OCI-LY7 (cell line): ENCODE results near the gene CNDP2. TPM values are rescaled to one million over a fixed set of nuclear protein-coding genes. Genes with fewer than 3 reads are reported as not detected.

Experiments used
- BruUV-seq: library from RNA; stranded (reverse); fragments of 400-500 nt; replicated peaks from 2 replicates; lab custom pipeline; 2021; lab: Mats Ljungman, UMichigan
- CTCF ChIA-PET: fragments of 300-600 bp; sonication (Branson Sonifier 250); formaldehyde crosslinking; loops from one replicate; lab custom pipeline; 2022; ENCODE audit warnings: antibody characterized with exemption; ENCODE audit not compliant: unreplicated experiment; lab: Charles Lee
- POLR2A ChIA-PET: fragments of 300-600 bp; sonication (Branson Sonifier 250); formaldehyde crosslinking; loops from one replicate; lab custom pipeline; 2022; ENCODE audit warnings: antibody characterized with exemption; lab: Charles Lee
- DNase-seq: peaks from one replicate; pipeline ENCODE4 v3.0.0-alpha.2; 2015; ENCODE audit warnings: low spot score
- H2AFZ ChIP-seq: fragments of 200-600 bp; sonication (generic), shearing (Covaris generic); 2 replicates; pipeline ENCODE4 v1.6.1; 2014; ENCODE audit warnings: mild to moderate bottlenecking, antibody characterized with exemption, low read length, moderate library complexity
- H3K27ac ChIP-seq: fragments of 200-600 bp; sonication (generic); 2 replicates; pipeline ENCODE4 v1.5.1; 2014; ENCODE audit warnings: mixed run types, low read depth, mild to moderate bottlenecking, moderate library complexity, low read length, inconsistent platforms; ENCODE audit not compliant: poor library complexity, severe bottlenecking
- H3K36me3 ChIP-seq: fragments of 200-600 bp; sonication (generic); 2 replicates; pipeline ENCODE4 v1.6.1; 2014; ENCODE audit warnings: mild to moderate bottlenecking, antibody characterized with exemption, low read length, moderate library complexity, mixed read lengths; ENCODE audit not compliant: insufficient read depth
- H3K4me1 ChIP-seq: fragments of 200-600 bp; sonication (generic); 2 replicates; pipeline ENCODE4 v1.5.1; 2014; ENCODE audit warnings: mild to moderate bottlenecking, low read length; ENCODE audit not compliant: insufficient read depth, poor library complexity, severe bottlenecking
- H3K4me2 ChIP-seq: fragments of 200-600 bp; sonication (generic); 2 replicates; pipeline ENCODE4 v1.6.1; 2014; ENCODE audit warnings: mild to moderate bottlenecking, low read length
- H3K4me3 ChIP-seq: fragments of 200-600 bp; sonication (generic); 2 replicates; pipeline ENCODE4 v1.5.1; 2014; ENCODE audit warnings: mild to moderate bottlenecking, low read depth, low read length; ENCODE audit not compliant: poor library complexity, severe bottlenecking
- H3K79me2 ChIP-seq: fragments of 200-600 bp; sonication (generic); 2 replicates; pipeline ENCODE4 v1.6.1; 2016; ENCODE audit warnings: low read depth, mild to moderate bottlenecking, low read length, moderate library complexity, mixed read lengths; ENCODE audit not compliant: insufficient read depth
- H3K9me2 ChIP-seq: fragments of 200-600 bp; sonication (generic); 2 replicates; pipeline ENCODE4 v1.6.1; 2016; ENCODE audit warnings: mild to moderate bottlenecking, low read length, mixed read lengths; ENCODE audit not compliant: insufficient read depth
- H3K9me3 ChIP-seq: fragments of 200-600 bp; sonication (generic); 2 replicates; pipeline ENCODE4 v1.6.1; 2014; ENCODE audit warnings: mild to moderate bottlenecking, mixed run types, low read length, mixed read lengths
- H4K20me1 ChIP-seq: fragments of 200-600 bp; sonication (generic); 2 replicates; pipeline ENCODE4 v1.6.1; 2014; ENCODE audit warnings: mild to moderate bottlenecking, antibody characterized with exemption, low read length, moderate library complexity, mixed read lengths; ENCODE audit not compliant: insufficient read depth
- CTCF ChIP-seq: fragments of 200-600 bp; sonication (generic); conservative IDR thresholded peaks from 2 replicates; pipeline ENCODE4 v1.5.1; 2014; ENCODE audit warnings: mild to moderate bottlenecking, antibody characterized with exemption, low read length, moderate library complexity, mixed read lengths
- EZH2phosphoT487 ChIP-seq: fragments of 200-600 bp; sonication (generic); IDR thresholded peaks from 2 replicates; pipeline ENCODE4 v1.6.1; 2018; ENCODE audit warnings: low read depth, borderline replicate concordance, mild to moderate bottlenecking, mixed run types, antibody characterized with exemption, low read length, moderate library complexity, mixed read lengths
- intact Hi-C: fragments of 100-400 bp; cut with micrococcal nuclease; formaldehyde crosslinking; loops from one replicate; pipeline ENCODE4 v1.10.0; 2022; ENCODE audit not compliant: unreplicated experiment
- total RNA-seq, 2 experiments: library from RNA; depleted of rRNA in 1 of 2; stranded (reverse); fragments of >200 nt in 1 of 2; shearing (Covaris generic) in 1 of 2; gene quantifications; 2 replicates each; pipeline ENCODE4 v1.2.3, GENCODE V29; 2014 to 2022

CNDP2 gene
- total RNA-seq, 2 experiments from 2014 or later: 28.5 to 94.8 TPM

GRCh38 chr18:74463983-74464382, 32.2 kb upstream of the CNDP2 start:
- DNase-seq: no peak
- H3K79me2 ChIP-seq: no peaks in the 10 kb centered on the region
- H3K4me2 ChIP-seq: no peak overlapping the region
- no peaks in the 10 kb centered on the region for H3K4me1 ChIP-seq
- CTCF ChIA-PET: no interaction called here
- no peak overlapping the region for H3K27ac ChIP-seq
- H3K36me3 ChIP-seq: no peaks in the 10 kb centered on the region
- no peak for TF ChIP-seq EZH2phosphoT487
- TF ChIP-seq CTCF: no peak
- H3K9me2 ChIP-seq: no peaks in the 10 kb centered on the region
- POLR2A ChIA-PET: no interaction called here
- no TSS peak for BruUV-seq
- H2AFZ ChIP-seq: no peak overlapping the region
- H3K9me3 ChIP-seq: no peaks in the 10 kb centered on the region
- H3K4me3 ChIP-seq: no peak overlapping the region
- no peaks in the 10 kb centered on the region for H4K20me1 ChIP-seq
- intact Hi-C loops: no loop called here

- no peaks in the 10 kb centered on the region for H3K36me3 ChIP-seq
- no peaks in the 10 kb centered on the region for H3K9me2 ChIP-seq
- no peak for DNase-seq
- TF ChIP-seq CTCF (no peak), EZH2phosphoT487 (no peak)
- no peaks in the 10 kb centered on the region for H3K4me1 ChIP-seq
- H3K27ac ChIP-seq: no peak overlapping the region
- ChIA-PET CTCF (no interaction called here), POLR2A (no interaction called here)
- H3K4me3 ChIP-seq: no peak overlapping the region
- no TSS peak for BruUV-seq
- H3K9me3 ChIP-seq: no peaks in the 10 kb centered on the region
- intact Hi-C loops: no loop called here
- H3K4me2 ChIP-seq: no peak overlapping the region
- H2AFZ ChIP-seq: no peak overlapping the region
- no peaks in the 10 kb centered on the region for H3K79me2 ChIP-seq
- no peaks in the 10 kb centered on the region for H4K20me1 ChIP-seq
Measured at GRCh38 chr18:74465775-74466174, 30.4 kb upstream of the CNDP2 start.

- TF ChIP-seq CTCF (no peak), EZH2phosphoT487 (no peak)
- no TSS peak for BruUV-seq
- ChIA-PET POLR2A (no interaction called here), CTCF (no interaction called here)
- Histone ChIP-seq H3K9me3 (no peaks in the 10 kb centered on the region), H3K27ac (no peak overlapping the region), H3K79me2 (no peaks in the 10 kb centered on the region), H3K36me3 (no peaks in the 10 kb centered on the region), H3K4me2 (no peak overlapping the region), H3K4me3 (no peak overlapping the region), H4K20me1 (no peaks in the 10 kb centered on the region), H3K9me2 (no peaks in the 10 kb centered on the region), H3K4me1 (no peaks in the 10 kb centered on the region), H2AFZ (no peak overlapping the region)
- intact Hi-C loops: no loop called here
- no peak for DNase-seq
Measured at GRCh38 chr18:74468547-74469061, 27.6 kb upstream of the CNDP2 start.
